DND-41 (cell line): ENCODE results near the gene ESRP2.
A peak's percentile ranks its signal among the peaks of the same experiment; 100 is the strongest.

Experiments
- ATAC-seq: fragments of 200-7000 bp; cut with Tn5 transposase; 3 replicates; pipeline ENCODE4 v1.9.1; 2021; ENCODE audit warnings: low read depth; ENCODE audit not compliant: insufficient read depth
- DNase-seq: peaks from one replicate; pipeline ENCODE4 v3.0.0-alpha.2; 2020
- H2AFZ ChIP-seq: 2 replicates; pipeline ENCODE4 v1.6.0; 2012; ENCODE audit warnings: low read depth, low read length
- H3K27ac ChIP-seq: 2 replicates; pipeline ENCODE4 v1.5.1; 2012; ENCODE audit warnings: low read length, inconsistent platforms
- H3K27me3 ChIP-seq: fragments of 200-600 bp; sonication (generic); 2 replicates; pipeline ENCODE4 v1.6.0; 2012; ENCODE audit warnings: low read length, mild to moderate bottlenecking, inconsistent platforms; ENCODE audit not compliant: insufficient read depth, poor library complexity
- H3K36me3 ChIP-seq: 2 replicates; pipeline ENCODE4 v1.5.1; 2012; ENCODE audit warnings: low read length, inconsistent platforms; ENCODE audit not compliant: insufficient read depth
- H3K4me1 ChIP-seq: 2 replicates; pipeline ENCODE4 v1.5.1; 2012; ENCODE audit warnings: mild to moderate bottlenecking, low read length; ENCODE audit not compliant: insufficient read depth
- H3K4me2 ChIP-seq: 2 replicates; pipeline ENCODE4 v1.6.0; 2012; ENCODE audit warnings: mild to moderate bottlenecking, moderate library complexity, low read length, inconsistent platforms; ENCODE audit not compliant: insufficient read depth
- H3K4me3 ChIP-seq, 2 experiments: fragments of 200-600 bp in 1 of 2; shearing (Covaris generic) in 1 of 2; 2 replicates each; pipeline ENCODE4 v1.5.1; 2012 to 2016; ENCODE audit warnings: inconsistent platforms in 2 of 2, low read length in 2 of 2, mild to moderate bottlenecking in 2 of 2, low read depth in 1 of 2, moderate library complexity in 1 of 2
- H3K79me2 ChIP-seq: 2 replicates; pipeline ENCODE4 v1.6.0; 2012; ENCODE audit warnings: low read length, inconsistent platforms; ENCODE audit not compliant: insufficient read depth
- H3K9ac ChIP-seq: 2 replicates; pipeline ENCODE4 v1.6.0; 2012; ENCODE audit warnings: low read depth, mild to moderate bottlenecking, inconsistent platforms, low read length, moderate library complexity
- H3K9me3 ChIP-seq: 2 replicates; pipeline ENCODE4 v1.5.1; 2012; ENCODE audit warnings: low read length, moderate library complexity, mild to moderate bottlenecking, inconsistent platforms; ENCODE audit not compliant: insufficient read depth, severe bottlenecking
- H4K20me1 ChIP-seq: 2 replicates; pipeline ENCODE4 v1.6.0; 2012; ENCODE audit warnings: low read length; ENCODE audit not compliant: insufficient read depth
- EZH2 ChIP-seq: IDR thresholded peaks from 3 replicates; pipeline ENCODE4 v1.6.1; 2012; ENCODE audit warnings: borderline replicate concordance, low read depth, mild to moderate bottlenecking, moderate library complexity, low read length, inconsistent platforms; ENCODE audit not compliant: severe bottlenecking
- TF ChIP-seq, protein P1 (sequence below): IDR thresholded peaks from 2 replicates; pipeline ENCODE4 v1.5.1; 2012; ENCODE audit warnings: borderline replicate concordance, low read length, moderate library complexity, mild to moderate bottlenecking; ENCODE audit not compliant: poor library complexity, severe bottlenecking; ENCODE audit errors: extremely low read depth

ESRP2 gene

DNA sequence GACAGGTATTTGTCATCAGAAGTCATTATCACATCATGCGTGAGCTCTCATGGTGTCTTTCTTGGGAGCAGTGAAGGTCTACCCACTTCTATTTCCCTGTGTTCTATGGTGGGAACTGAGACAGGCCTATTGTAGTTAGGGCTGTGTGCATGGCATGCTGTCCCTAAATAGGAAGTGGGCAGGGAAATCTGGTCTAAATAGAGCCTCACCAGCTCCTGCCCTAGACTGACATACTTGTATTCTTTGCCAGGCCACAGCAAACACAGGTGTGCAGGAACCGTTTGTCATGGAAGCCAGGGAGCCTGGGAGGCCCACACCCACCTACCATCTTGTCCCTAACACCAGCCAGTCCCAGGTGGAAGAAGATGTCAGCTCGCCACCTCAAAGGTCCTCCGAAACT lies 38.5 kb upstream of the ESRP2 start:
- Histone ChIP-seq H3K27ac (peak overlapping the region; percentile 81), H3K9ac (no peak overlapping the region), H3K4me3 (no peak overlapping the region), H2AFZ (no peak overlapping the region), H4K20me1 (peaks cover 49% of the 10 kb centered on the region), H3K79me2 (peaks cover 83% of the 10 kb centered on the region), H3K36me3 (peaks cover 64% of the 10 kb centered on the region), H3K27me3 (no peaks in the 10 kb centered on the region), H3K4me2 (peak overlapping the region; percentile 42), H3K9me3 (no peaks in the 10 kb centered on the region), H3K4me1 (peaks cover 70% of the 10 kb centered on the region)
- TF ChIP-seq, protein P1, sequence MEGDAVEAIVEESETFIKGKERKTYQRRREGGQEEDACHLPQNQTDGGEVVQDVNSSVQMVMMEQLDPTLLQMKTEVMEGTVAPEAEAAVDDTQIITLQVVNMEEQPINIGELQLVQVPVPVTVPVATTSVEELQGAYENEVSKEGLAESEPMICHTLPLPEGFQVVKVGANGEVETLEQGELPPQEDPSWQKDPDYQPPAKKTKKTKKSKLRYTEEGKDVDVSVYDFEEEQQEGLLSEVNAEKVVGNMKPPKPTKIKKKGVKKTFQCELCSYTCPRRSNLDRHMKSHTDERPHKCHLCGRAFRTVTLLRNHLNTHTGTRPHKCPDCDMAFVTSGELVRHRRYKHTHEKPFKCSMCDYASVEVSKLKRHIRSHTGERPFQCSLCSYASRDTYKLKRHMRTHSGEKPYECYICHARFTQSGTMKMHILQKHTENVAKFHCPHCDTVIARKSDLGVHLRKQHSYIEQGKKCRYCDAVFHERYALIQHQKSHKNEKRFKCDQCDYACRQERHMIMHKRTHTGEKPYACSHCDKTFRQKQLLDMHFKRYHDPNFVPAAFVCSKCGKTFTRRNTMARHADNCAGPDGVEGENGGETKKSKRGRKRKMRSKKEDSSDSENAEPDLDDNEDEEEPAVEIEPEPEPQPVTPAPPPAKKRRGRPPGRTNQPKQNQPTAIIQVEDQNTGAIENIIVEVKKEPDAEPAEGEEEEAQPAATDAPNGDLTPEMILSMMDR = no peak
- no peak for TF ChIP-seq EZH2
- DNase-seq = no peak
- ATAC-seq = no peak

DNA sequence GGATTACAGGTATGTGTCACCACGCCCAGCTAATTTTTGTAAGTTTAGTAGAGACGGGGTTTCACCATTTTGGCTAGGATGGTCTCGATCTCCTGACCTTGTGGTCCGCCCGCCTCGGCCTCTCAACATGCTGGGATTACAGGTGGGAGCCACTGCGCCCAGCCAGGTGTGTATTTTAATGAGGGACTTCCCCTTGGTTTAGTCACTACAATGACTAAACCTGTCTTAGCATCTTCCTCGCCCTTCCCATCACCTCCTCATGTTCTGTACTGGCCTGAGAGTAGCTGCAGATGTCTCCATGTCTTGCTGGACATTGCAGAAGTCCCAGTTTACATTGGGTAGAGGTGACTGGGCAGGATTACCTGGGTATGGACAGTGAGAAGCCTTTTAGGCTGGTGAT lies 38.0 kb upstream of the ESRP2 start:
- H2AFZ ChIP-seq = no peak overlapping the region
- H3K79me2 ChIP-seq = peaks cover 83% of the 10 kb centered on the region
- H3K9me3 ChIP-seq = no peaks in the 10 kb centered on the region
- H3K4me1 ChIP-seq = peaks cover 70% of the 10 kb centered on the region
- no peak overlapping the region for H3K9ac ChIP-seq
- H3K27ac ChIP-seq = peak overlapping the region; percentile 81
- DNase-seq (no peak), ATAC-seq (no peak)
- H3K4me3 ChIP-seq = no peak overlapping the region
- TF ChIP-seq, protein P1 = no peak
- no peak for TF ChIP-seq EZH2
- no peaks in the 10 kb centered on the region for H3K27me3 ChIP-seq
- peaks cover 65% of the 10 kb centered on the region for H3K36me3 ChIP-seq
- peak overlapping the region; percentile 42; the same call in 1 of the 2 replicates for H3K4me2 ChIP-seq
- H4K20me1 ChIP-seq = peaks cover 53% of the 10 kb centered on the region

DNA sequence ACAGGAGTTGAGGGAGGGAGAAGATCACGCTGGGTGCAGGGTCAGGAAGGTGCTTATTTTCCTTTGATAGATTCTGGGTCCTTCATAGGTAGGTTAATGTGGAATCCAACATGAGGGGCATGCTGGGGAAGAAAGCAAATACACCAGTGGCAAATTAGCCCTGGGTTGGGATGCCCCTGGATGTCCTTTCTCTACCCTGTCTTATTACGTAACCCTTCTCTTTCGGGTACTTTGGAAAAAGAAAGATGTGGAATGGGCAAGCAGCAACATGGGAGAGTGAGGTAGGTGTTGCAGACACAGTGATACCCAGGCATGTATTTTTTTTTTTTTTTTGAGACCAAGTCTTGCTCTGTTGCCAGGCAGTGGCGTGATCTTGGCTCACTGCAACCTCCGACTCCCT lies 37.5 kb upstream of the ESRP2 start:
- Histone ChIP-seq H3K79me2 (peaks cover 86% of the 10 kb centered on the region), H3K9me3 (no peaks in the 10 kb centered on the region), H3K27ac (peak overlapping the region; percentile 52), H3K36me3 (peaks cover 65% of the 10 kb centered on the region), H3K4me1 (peaks cover 70% of the 10 kb centered on the region), H3K4me3 (no peak overlapping the region), H3K27me3 (no peaks in the 10 kb centered on the region), H2AFZ (no peak overlapping the region), H4K20me1 (peaks cover 54% of the 10 kb centered on the region), H3K9ac (no peak overlapping the region), H3K4me2 (no peak overlapping the region)
- no peak for DNase-seq
- no peak for ATAC-seq
- TF ChIP-seq, protein P1 = no peak
- TF ChIP-seq EZH2 = no peak
